Caco-2 (cell line): ENCODE data around the gene BRI3. TPM values are rescaled to one million over a fixed set of nuclear protein-coding genes. Genes with fewer than 3 reads are reported as not detected.
A peak's percentile ranks its signal among the peaks of the same experiment; 100 is the strongest.

ENCODE experiments used
- BruUV-seq: library from RNA; stranded (reverse); fragments of 400-500 nt; replicated peaks from 2 replicates; lab custom pipeline; 2021; lab: Mats Ljungman, UMichigan
- CTCF ChIA-PET: fragments of 300-600 bp; sonication (Branson Sonifier 250); formaldehyde crosslinking; loops from one replicate; lab custom pipeline; 2022; ENCODE audit warnings: antibody characterized with exemption; lab: Charles Lee
- POLR2A ChIA-PET: fragments of 300-600 bp; sonication (Branson Sonifier 250); formaldehyde crosslinking; loops from one replicate; lab custom pipeline; 2022; ENCODE audit warnings: antibody characterized with exemption; lab: Charles Lee
- DNase-seq, 2 experiments: peaks; one replicate each; pipeline versions ENCODE4 v3.0.0 to v3.0.0-alpha.2; 2020 to 2022
- H3K27me3 ChIP-seq: replicated peaks from 2 replicates; pipeline ENCODE4 v1.6.0; 2011; ENCODE audit warnings: low read length; ENCODE audit not compliant: control insufficient read depth, insufficient read depth
- H3K36me3 ChIP-seq: 2 replicates; pipeline ENCODE4 v1.5.1; 2011; ENCODE audit warnings: low read length; ENCODE audit not compliant: control insufficient read depth, insufficient read depth
- H3K4me1 ChIP-seq: fragments of 250-450 bp; sonication (Bioruptor Pico); 2 replicates; pipeline ENCODE4 v1.5.1; 2020; ENCODE audit warnings: mild to moderate bottlenecking
- H3K4me3 ChIP-seq: 2 replicates; pipeline ENCODE4 v1.5.1; 2011; ENCODE audit warnings: low read depth, mild to moderate bottlenecking, control low read depth, low read length
- H3K9me3 ChIP-seq: fragments of 250-450 bp; sonication (Bioruptor Pico); 2 replicates; pipeline ENCODE4 v1.5.1; 2020; ENCODE audit warnings: mild to moderate bottlenecking, moderate library complexity
- H3K27ac Mint-ChIP-seq: one replicate; pipeline ENCODE4 v1.8.0; 2022; ENCODE audit warnings: mixed read lengths; ENCODE audit not compliant: unreplicated experiment
- H3K27me3 Mint-ChIP-seq: one replicate; pipeline ENCODE4 v1.8.0; 2022; ENCODE audit warnings: mixed read lengths; ENCODE audit not compliant: insufficient read depth, unreplicated experiment
- H3K36me3 Mint-ChIP-seq: one replicate; pipeline ENCODE4 v1.8.0; 2022; ENCODE audit warnings: mild to moderate bottlenecking, mixed read lengths; ENCODE audit not compliant: insufficient read depth, unreplicated experiment
- H3K4me1 Mint-ChIP-seq: one replicate; pipeline ENCODE4 v1.8.0; 2022; ENCODE audit warnings: low read depth, mixed read lengths; ENCODE audit not compliant: unreplicated experiment
- H3K4me3 Mint-ChIP-seq: one replicate; pipeline ENCODE4 v1.8.0; 2022; ENCODE audit warnings: mild to moderate bottlenecking, moderate library complexity, mixed read lengths; ENCODE audit not compliant: unreplicated experiment
- H3K9me3 Mint-ChIP-seq: one replicate; pipeline ENCODE4 v1.8.0; 2022; ENCODE audit warnings: mixed read lengths; ENCODE audit not compliant: unreplicated experiment
- CTCF ChIP-seq, 2 experiments: fragments of 200-600 bp in 1 of 2; IDR thresholded peaks; 1 replicate in 1 of 2; 2 replicates in 1 of 2; pipeline versions ENCODE4 v1.5.1 to v1.8.0; 2011 to 2022; ENCODE audit warnings: antibody characterized with exemption in 1 of 2, control low read depth in 1 of 2, inconsistent platforms in 1 of 2, low read depth in 1 of 2, low read length in 1 of 2, mild to moderate bottlenecking in 1 of 2, moderate library complexity in 1 of 2; ENCODE audit not compliant: insufficient read depth in 1 of 2, severe bottlenecking in 1 of 2, unreplicated experiment in 1 of 2
- intact Hi-C: fragments of 100-400 bp; cut with micrococcal nuclease; formaldehyde crosslinking; loops from one replicate; pipeline ENCODE4 v1.10.0; 2022; ENCODE audit not compliant: unreplicated experiment
- total RNA-seq: library from RNA; stranded (reverse); gene quantifications from 2 replicates; pipeline ENCODE4 v1.2.3, GENCODE V29; 2022

Gene BRI3
- total RNA-seq, 1 experiment from 2014 or later = 224 TPM

GRCh38 chr7:98301693-98302470 lies 20.4 kb downstream of the BRI3 start:
- Histone ChIP-seq H3K4me1 (peaks cover 62% of the 10 kb centered on the region), H3K4me3 (no peak overlapping the region), H3K36me3 (peaks cover 5% of the 10 kb centered on the region), H3K27me3 (no peaks in the 10 kb centered on the region), H3K9me3 (no peaks in the 10 kb centered on the region)
- no peak for DNase-seq
- ChIA-PET CTCF (interaction anchor here (0.6 to 1.5 kb wide), 3 partner anchors 100 to 129 kb away, joined by 3 to 4 read pairs (median 3); no protein-coding TSS in a partner anchor), POLR2A (interaction anchor here (0.6 kb wide), 1 partner anchor 12 kb away, joined by 5 read pairs; no protein-coding TSS in a partner anchor)
- peaks cover 57% of the 10 kb centered on the region for H3K4me1 Mint-ChIP-seq
- H3K27ac Mint-ChIP-seq = peak overlapping the region; percentile 73
- intact Hi-C loops = loop anchor here (2.0 kb wide), 2 partner anchors 21 to 59 kb away; partner anchors contain the start of gene BRI3
- peaks cover 83% of the 10 kb centered on the region for H3K36me3 Mint-ChIP-seq
- H3K9me3 Mint-ChIP-seq = no peaks in the 10 kb centered on the region
- BruUV-seq = no TSS peak
- H3K4me3 Mint-ChIP-seq = no peak overlapping the region
- no peaks in the 10 kb centered on the region for H3K27me3 Mint-ChIP-seq
- no peak for TF ChIP-seq CTCF (IDR thresholded peaks at IDR 0.05; ENCODE audit: insufficient read depth in 1 of 2, low read depth in 1 of 2, low read length in 1 of 2, severe bottlenecking in 1 of 2, unreplicated experiment in 1 of 2)

GRCh38 chr7:98303176-98303865 lies 21.8 kb downstream of the BRI3 start:
- Histone ChIP-seq H3K4me1 (peaks cover 74% of the 10 kb centered on the region), H3K4me3 (no peak overlapping the region), H3K9me3 (no peaks in the 10 kb centered on the region), H3K27me3 (no peaks in the 10 kb centered on the region), H3K36me3 (peaks cover 7% of the 10 kb centered on the region)
- ChIA-PET CTCF (no interaction called here), POLR2A (no interaction called here)
- Mint-ChIP-seq H3K27ac (peak overlapping the region; percentile 73), H3K4me1 (peaks cover 63% of the 10 kb centered on the region), H3K4me3 (peak overlapping the region; percentile 57), H3K36me3 (peaks cover 81% of the 10 kb centered on the region), H3K27me3 (no peaks in the 10 kb centered on the region), H3K9me3 (no peaks in the 10 kb centered on the region)
- TF ChIP-seq CTCF (IDR thresholded peaks at IDR 0.05; ENCODE audit: insufficient read depth in 1 of 2, low read depth in 1 of 2, low read length in 1 of 2, severe bottlenecking in 1 of 2, unreplicated experiment in 1 of 2) = no peak
- peak; percentile 68 to 78 for DNase-seq
- intact Hi-C loops = loop anchor here (2.0 kb wide), 2 partner anchors 23 to 57 kb away; partner anchors contain the start of gene BRI3
- TSS peak; percentile 1 for BruUV-seq

- ChIA-PET CTCF (interaction anchor here (1.5 kb wide), 1 partner anchor 98 kb away, joined by 4 read pairs; the partner anchor contains the start of gene BAIAP2L1), POLR2A (no interaction called here)
- H3K36me3 Mint-ChIP-seq = peaks cover 85% of the 10 kb centered on the region
- peak; percentile 89 to 94 for DNase-seq
- TF ChIP-seq CTCF (IDR thresholded peaks at IDR 0.05; ENCODE audit: insufficient read depth in 1 of 2, low read depth in 1 of 2, low read length in 1 of 2, severe bottlenecking in 1 of 2, unreplicated experiment in 1 of 2) = peak in 1 of 2 experiments; percentile 27
- H3K4me3 Mint-ChIP-seq = peak overlapping the region; percentile 57
- H3K27me3 Mint-ChIP-seq = no peaks in the 10 kb centered on the region
- H3K27me3 ChIP-seq = no peaks in the 10 kb centered on the region
- H3K9me3 Mint-ChIP-seq = no peaks in the 10 kb centered on the region
- peaks cover 74% of the 10 kb centered on the region for H3K4me1 ChIP-seq
- H3K4me3 ChIP-seq = 0 out of 2 replicates have a peak overlapping the region, but pooled peaks have one; percentile 11
- peak overlapping the region; percentile 73 for H3K27ac Mint-ChIP-seq
- H3K36me3 ChIP-seq = peaks cover 7% of the 10 kb centered on the region
- BruUV-seq = no TSS peak
- intact Hi-C loops = loop anchor here (2.0 kb wide), 2 partner anchors 23 to 57 kb away; partner anchors contain the start of gene BRI3
- H3K9me3 ChIP-seq = no peaks in the 10 kb centered on the region
- peaks cover 66% of the 10 kb centered on the region for H3K4me1 Mint-ChIP-seq
Observed at GRCh38 chr7:98303906-98304305, 22.4 kb downstream of the BRI3 start.
